Suprapubic skin (tissue), 4 donors: ENCODE results near the gene ALPL.

Experiments
- EP300 ChIP-seq: sonication (generic); formaldehyde crosslinking; IDR thresholded peaks from one replicate; pipeline ENCODE4 v1.6.1; 2017; ENCODE audit warnings: antibody characterized with exemption
- POLR2AphosphoS5 ChIP-seq, 3 donors: sonication (generic); formaldehyde crosslinking; IDR thresholded peaks; one replicate each; pipeline ENCODE4 v1.6.1; 2017; ENCODE audit warnings: antibody characterized with exemption in 3 of 3
- TF ChIP-seq, protein P1 (sequence below), 2 donors: fragments of 200-600 bp in 1 of 2; fragments of 450-650 bp in 1 of 2; sonication (generic) in 1 of 2; IDR thresholded peaks; one replicate each; pipeline ENCODE4 v1.5.1; 2016 to 2019; ENCODE audit warnings: antibody characterized with exemption in 2 of 2, mild to moderate bottlenecking in 1 of 2, moderate library complexity in 1 of 2

GRCh38 chr1:21572221-21572620 lies 63.0 kb downstream of the ALPL start:
- TF ChIP-seq, protein P1, sequence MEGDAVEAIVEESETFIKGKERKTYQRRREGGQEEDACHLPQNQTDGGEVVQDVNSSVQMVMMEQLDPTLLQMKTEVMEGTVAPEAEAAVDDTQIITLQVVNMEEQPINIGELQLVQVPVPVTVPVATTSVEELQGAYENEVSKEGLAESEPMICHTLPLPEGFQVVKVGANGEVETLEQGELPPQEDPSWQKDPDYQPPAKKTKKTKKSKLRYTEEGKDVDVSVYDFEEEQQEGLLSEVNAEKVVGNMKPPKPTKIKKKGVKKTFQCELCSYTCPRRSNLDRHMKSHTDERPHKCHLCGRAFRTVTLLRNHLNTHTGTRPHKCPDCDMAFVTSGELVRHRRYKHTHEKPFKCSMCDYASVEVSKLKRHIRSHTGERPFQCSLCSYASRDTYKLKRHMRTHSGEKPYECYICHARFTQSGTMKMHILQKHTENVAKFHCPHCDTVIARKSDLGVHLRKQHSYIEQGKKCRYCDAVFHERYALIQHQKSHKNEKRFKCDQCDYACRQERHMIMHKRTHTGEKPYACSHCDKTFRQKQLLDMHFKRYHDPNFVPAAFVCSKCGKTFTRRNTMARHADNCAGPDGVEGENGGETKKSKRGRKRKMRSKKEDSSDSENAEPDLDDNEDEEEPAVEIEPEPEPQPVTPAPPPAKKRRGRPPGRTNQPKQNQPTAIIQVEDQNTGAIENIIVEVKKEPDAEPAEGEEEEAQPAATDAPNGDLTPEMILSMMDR (IDR thresholded peaks at IDR 0.05): no peak
- no peak for TF ChIP-seq EP300
- TF ChIP-seq POLR2AphosphoS5 (IDR thresholded peaks at IDR 0.05): no peak
